Omental fat pad (tissue), 4 donors: ENCODE results near the gene ITPR3. TPM values are rescaled to one million over a fixed set of nuclear protein-coding genes. Genes with fewer than 3 reads are reported as not detected.

ENCODE experiments used
- ATAC-seq: fragments of 150-250 bp; one replicate; pipeline ENCODE4 v1.9.1; 2016; ENCODE audit warnings: mild to moderate bottlenecking, moderate library complexity; ENCODE audit not compliant: low FRiP score
- DNase-seq: peaks from one replicate; pipeline ENCODE4 v3.0.0-alpha.2; 2019; ENCODE audit warnings: low spot score
- CTCF ChIP-seq, 3 donors: fragments of 450-650 bp; IDR thresholded peaks; one replicate each; pipeline ENCODE4 v1.5.1; 2016 to 2017; ENCODE audit warnings: antibody characterized with exemption in 3 of 3, mild to moderate bottlenecking in 3 of 3, moderate library complexity in 2 of 3
- total RNA-seq, 4 donors: library from RNA; depleted of rRNA; stranded (reverse); fragments of >200 nt; gene quantifications; one replicate each; pipeline ENCODE4 v1.1.0, GENCODE V29; 2016

Gene ITPR3
- total RNA-seq, 4 donors from 2014 or later, result 25.7 to 62.0 (median 35.9) TPM

GRCh38 chr6:33607126-33607783 is 13.9 kb upstream of the ITPR3 start:
- no peak for TF ChIP-seq CTCF (IDR thresholded peaks at IDR 0.05)
- DNase-seq (no peak), ATAC-seq (no peak)

DNA sequence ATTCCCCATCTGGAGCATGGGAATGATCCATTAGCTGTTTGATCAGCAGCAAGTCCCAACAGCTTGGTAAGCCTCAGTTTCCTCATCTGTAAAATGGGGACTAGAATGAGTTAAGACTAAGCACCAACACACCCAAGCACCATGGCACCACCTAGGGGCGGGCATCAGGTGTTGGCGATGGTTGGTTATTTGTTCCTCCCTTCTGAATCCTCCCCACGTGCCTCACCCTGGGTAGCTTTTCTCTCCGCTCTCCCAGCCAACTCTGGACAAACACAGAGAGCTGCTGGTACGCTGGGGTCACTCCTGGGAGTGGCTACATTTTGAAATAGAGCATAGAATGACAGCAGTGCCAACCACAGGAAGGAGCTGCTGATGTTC is 13.3 kb upstream of the ITPR3 start:
- TF ChIP-seq CTCF (IDR thresholded peaks at IDR 0.05), result no peak
- DNase-seq, result no peak
- no peak for ATAC-seq

- DNase-seq (no peak), ATAC-seq (no peak)
- no peak for TF ChIP-seq CTCF (IDR thresholded peaks at IDR 0.05)
These were observed 12.1 kb upstream of the ITPR3 start for GRCh38 chr6:33609019-33609418.

GRCh38 chr6:33609528-33609927 is 11.6 kb upstream of the ITPR3 start:
- DNase-seq, result no peak
- peak; percentile 82 for ATAC-seq
- TF ChIP-seq CTCF (IDR thresholded peaks at IDR 0.05), result no peak

DNA sequence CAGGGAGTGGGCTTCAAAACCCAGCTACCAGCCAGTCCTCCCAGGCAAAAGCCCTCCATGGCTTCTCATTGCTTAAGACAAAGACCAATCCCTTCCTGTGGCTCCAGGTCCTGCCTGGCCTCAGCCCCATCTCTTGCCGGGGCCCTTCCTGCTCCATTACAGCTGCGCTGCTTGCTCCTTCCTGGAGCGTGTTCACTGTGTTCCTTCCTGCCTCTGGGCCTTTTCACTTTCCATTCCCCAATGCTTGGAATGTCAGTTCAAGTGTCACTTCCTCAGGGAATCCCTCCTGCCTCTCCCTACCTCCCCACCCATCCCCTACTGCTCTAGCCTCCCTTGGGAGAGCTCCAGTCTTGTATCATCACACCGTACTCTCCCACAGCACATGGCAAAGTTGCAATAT is 11.1 kb upstream of the ITPR3 start:
- no peak for ATAC-seq
- DNase-seq, result no peak
- no peak for TF ChIP-seq CTCF (IDR thresholded peaks at IDR 0.05)

GRCh38 chr6:33610779-33611732 is 10.1 kb upstream of the ITPR3 start:
- no peak for TF ChIP-seq CTCF (IDR thresholded peaks at IDR 0.05)
- DNase-seq (no peak), ATAC-seq (no peak)
